ENCODE measurements around the gene DSCAML1. TPM values are rescaled to one million over a fixed set of nuclear protein-coding genes. Genes with fewer than 3 reads are reported as not detected.

Gene DSCAML1
- total and polyA plus RNA-seq, 2 donors = 1.4 to 2.0 TPM

DNA sequence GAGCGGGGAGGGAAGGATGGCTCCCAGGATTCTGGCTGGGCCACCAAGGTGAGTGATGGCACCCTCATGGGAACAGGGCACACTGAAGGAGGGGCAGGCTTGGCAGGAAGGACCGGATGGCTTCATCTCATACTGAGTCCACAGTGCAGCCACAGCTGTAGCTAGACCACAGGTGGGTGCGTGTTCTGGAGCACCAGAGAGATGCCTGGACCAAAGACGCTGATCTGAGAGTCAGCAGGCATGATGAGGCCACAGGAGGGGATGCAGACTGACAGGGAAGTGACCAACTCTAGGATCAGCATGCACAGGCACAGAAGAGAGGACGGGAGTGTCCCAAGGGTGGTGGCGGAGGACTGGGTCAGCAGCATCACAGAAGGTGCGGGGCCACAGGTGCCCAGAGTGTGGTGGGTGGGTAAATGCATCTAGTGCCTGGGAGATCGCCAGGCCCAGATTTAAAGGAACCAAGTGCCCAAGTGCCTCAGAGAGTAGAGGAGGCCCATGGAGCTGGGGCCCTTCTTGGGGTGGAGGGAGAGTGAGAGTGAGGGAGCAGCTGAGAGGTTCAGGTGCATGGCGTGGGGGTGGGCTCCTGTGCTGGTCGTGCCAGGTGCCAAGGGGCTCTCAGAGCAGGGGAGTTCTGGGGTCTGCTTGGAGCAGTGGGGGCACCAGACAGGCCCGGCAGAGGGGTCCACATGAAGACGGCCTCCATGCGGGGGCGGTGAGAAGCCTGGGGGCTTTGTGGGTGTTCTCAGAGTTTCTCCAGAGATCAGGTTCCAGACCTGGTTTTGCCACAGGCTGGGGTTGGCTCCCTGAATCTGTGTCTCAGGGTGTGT is 355.7 kb downstream of the DSCAML1 start:
- Histone ChIP-seq H3K27ac (ENCODE audit: low read depth) (no peak overlapping the region), H3K4me3 (ENCODE audit: low read depth, low read length) (no peak overlapping the region), H3K36me3 (ENCODE audit: insufficient read depth) (no peaks in the 10 kb centered on the region), H3K4me1 (ENCODE audit: insufficient read depth) (no peaks in the 10 kb centered on the region)
- 90% methylated on average over 14 of the region's 14 CpGs for whole genome bisulfite sequencing
- no peak for DNase-seq (ENCODE audit: extremely low spot score)

DNA sequence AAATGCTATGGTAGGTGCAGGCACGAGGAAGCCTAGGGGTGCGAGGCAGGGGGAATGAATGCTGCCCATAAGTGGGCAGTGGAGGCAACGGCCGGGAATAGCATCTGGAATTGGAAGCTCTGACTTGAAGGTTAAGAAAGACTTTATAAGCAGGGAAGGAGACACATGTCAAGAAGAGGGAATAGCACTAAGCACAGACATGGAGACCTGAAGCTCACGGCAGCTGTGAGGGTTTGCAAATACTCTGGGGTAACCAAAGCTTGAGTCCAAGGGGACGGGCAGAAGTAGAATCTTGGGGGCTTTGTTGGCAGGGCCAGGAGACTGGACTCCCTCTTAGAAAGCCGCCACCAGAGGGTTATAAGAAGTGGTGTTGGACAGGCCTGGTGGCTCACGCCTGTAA is 356.8 kb downstream of the DSCAML1 start:
- DNase-seq (ENCODE audit: extremely low spot score) = no peak
- Histone ChIP-seq H3K4me1 (ENCODE audit: insufficient read depth) (no peaks in the 10 kb centered on the region), H3K4me3 (ENCODE audit: low read depth, low read length) (no peak overlapping the region), H3K27ac (ENCODE audit: low read depth) (no peak overlapping the region), H3K36me3 (ENCODE audit: insufficient read depth) (no peaks in the 10 kb centered on the region)
- 93% methylated on average over 8 of the region's 8 CpGs for WGBS

DNA sequence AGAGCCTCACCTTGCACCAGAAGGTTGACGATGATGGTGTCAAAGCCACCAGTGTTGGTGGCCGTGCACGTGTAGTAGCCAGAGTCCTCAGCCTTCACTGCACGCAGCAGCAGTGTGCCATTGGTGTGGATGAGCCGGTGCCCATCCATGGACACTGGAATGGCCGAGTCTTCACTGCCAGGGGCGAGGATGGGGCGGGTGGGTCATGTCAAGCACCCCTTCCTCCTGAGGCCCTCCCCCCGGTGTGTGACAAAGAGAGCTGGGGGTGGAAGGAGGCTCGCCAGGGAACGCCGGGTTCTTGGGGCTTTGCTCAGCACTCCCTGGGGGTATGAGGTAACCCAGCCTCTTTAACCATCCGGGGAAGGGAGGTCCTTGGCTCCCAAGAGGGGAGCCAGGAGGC is 357.8 kb downstream of the DSCAML1 start:
- no peak for DNase-seq (ENCODE audit: extremely low spot score)
- Histone ChIP-seq H3K4me3 (ENCODE audit: low read depth, low read length) (no peak overlapping the region), H3K27ac (ENCODE audit: low read depth) (no peak overlapping the region), H3K36me3 (ENCODE audit: insufficient read depth) (no peaks in the 10 kb centered on the region), H3K4me1 (ENCODE audit: insufficient read depth) (no peaks in the 10 kb centered on the region)
- 88% methylated on average over 13 of the region's 13 CpGs for WGBS

DNA sequence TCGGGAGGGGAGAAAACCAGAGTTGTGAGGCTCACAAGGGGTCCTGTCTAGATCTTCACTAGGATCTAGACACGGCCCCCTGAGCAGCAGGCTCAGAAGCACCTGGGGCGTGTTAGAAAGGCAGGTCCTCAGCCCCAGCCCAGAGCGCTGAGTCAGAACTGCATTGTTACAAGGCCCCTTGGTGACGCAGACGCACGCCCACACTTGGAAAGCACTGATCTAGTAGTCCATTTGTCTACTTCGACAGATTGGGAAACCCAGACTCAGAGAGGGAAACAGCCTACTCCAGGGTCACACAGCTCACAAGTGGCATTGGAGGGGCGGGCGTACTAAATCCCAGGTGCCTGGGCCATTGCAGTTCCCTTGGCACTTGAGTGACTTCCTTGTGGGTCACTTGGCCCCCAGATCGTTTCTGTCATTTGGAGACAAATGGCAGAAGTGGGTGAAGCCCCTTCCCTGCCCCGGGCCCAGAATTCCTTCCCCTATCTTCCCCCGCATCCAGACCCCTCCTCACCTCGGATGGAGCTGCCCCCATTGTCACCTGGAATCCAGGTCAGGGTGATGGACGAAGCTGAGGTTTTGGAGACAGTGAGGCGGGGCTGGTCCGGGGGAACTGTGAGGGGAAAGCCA is 358.5 kb downstream of the DSCAML1 start:
- no peak for DNase-seq (ENCODE audit: extremely low spot score)
- Histone ChIP-seq H3K4me3 (ENCODE audit: low read depth, low read length) (no peak overlapping the region), H3K27ac (ENCODE audit: low read depth) (no peak overlapping the region), H3K36me3 (ENCODE audit: insufficient read depth) (no peaks in the 10 kb centered on the region), H3K4me1 (ENCODE audit: insufficient read depth) (no peaks in the 10 kb centered on the region)
- WGBS = 86% methylated on average over 17 of the region's 17 CpGs

DNA sequence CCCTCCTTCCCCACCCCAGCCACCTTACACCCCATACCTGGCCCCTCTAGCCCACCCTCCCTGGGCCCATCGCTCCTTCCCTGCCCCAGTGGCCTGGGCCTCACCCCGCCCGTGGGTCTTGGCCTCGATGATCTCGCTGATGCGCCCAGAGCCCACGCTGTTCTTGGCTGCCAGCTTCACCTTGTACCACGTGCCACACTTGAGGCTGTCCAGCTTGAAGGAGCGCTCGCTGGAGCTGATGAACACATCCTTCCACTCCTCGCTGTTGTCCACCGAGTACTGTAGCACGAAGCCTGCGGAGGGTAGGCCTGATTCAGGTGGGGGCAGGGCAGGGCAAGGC is 359.3 kb downstream of the DSCAML1 start:
- no peak for DNase-seq (ENCODE audit: extremely low spot score)
- Histone ChIP-seq H3K4me3 (ENCODE audit: low read depth, low read length) (no peak overlapping the region), H3K27ac (ENCODE audit: low read depth) (no peak overlapping the region), H3K4me1 (ENCODE audit: insufficient read depth) (no peaks in the 10 kb centered on the region), H3K36me3 (ENCODE audit: insufficient read depth) (no peaks in the 10 kb centered on the region)
- 87% methylated on average over 14 of the region's 14 CpGs for WGBS

DNA sequence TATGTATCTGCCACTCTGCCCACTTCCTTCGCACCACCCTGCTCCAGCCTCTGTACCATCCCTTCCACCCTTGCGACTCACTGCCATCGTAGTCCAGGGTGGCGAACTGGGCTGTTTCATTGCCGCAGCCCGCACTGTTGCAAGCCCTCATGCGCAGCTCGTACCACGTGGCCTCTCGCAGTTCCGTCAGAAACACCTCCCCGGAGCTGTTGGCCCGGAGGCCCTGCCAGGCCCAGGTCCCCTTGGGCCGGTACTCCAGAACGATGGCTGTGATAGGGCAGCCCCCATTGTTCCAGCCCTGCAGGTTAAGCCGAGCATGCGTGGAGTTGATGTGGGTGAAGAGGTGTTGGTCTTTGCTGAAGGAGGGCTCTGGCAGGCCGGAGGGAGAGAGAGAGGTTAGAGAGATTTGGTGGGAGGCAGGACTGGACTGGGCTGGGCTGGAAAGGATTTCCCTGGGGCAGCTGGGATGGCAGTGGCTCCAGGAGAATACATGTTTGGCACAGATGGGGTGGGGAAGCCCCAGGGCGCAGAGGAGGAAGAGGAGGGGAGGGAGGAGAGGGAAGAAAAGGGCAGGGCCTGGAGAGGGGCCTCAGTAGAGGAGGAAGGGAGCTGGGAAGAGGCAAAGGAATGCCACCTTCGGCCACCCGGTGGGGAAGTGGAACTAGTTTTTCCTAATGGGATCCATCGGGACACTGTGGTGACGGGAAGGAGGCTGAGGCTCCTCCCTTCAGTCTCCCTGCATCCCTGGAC is 359.8 kb downstream of the DSCAML1 start:
- DNase-seq (ENCODE audit: extremely low spot score) = no peak
- H3K4me1 ChIP-seq (ENCODE audit: insufficient read depth) = no peaks in the 10 kb centered on the region
- H3K27ac ChIP-seq (ENCODE audit: low read depth) = no peak overlapping the region
- H3K36me3 ChIP-seq (ENCODE audit: insufficient read depth) = no peaks in the 10 kb centered on the region
- no peak overlapping the region for H3K4me3 ChIP-seq (ENCODE audit: low read depth, low read length)
- WGBS = 87% methylated on average over 23 of the region's 23 CpGs

DNA sequence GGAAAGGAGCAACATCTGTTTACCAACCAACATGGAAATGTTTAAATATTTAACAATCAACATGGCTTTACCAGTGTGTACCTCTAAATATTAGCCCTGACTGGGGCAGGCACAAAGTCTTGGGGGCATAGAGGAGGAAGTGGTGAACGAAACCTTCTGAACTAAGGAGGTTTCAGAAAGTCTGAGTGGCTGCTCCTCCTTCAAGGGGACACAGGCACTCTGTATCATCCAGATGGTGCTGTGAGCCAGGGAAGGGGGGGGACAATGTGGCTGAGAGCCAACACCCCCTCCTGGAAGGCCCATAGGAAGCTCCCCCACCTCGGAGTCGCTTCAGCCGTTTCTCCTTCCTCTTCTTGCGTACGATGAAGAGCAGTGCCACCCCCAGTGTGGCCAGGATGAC is 361.7 kb downstream of the DSCAML1 start:
- H3K36me3 ChIP-seq (ENCODE audit: insufficient read depth) = no peaks in the 10 kb centered on the region
- WGBS = 69% methylated on average over 6 of the region's 6 CpGs
- H3K4me3 ChIP-seq (ENCODE audit: low read depth, low read length) = no peak overlapping the region
- DNase-seq (ENCODE audit: extremely low spot score) = no peak
- no peak overlapping the region for H3K27ac ChIP-seq (ENCODE audit: low read depth)
- H3K4me1 ChIP-seq (ENCODE audit: insufficient read depth) = no peaks in the 10 kb centered on the region

DNA sequence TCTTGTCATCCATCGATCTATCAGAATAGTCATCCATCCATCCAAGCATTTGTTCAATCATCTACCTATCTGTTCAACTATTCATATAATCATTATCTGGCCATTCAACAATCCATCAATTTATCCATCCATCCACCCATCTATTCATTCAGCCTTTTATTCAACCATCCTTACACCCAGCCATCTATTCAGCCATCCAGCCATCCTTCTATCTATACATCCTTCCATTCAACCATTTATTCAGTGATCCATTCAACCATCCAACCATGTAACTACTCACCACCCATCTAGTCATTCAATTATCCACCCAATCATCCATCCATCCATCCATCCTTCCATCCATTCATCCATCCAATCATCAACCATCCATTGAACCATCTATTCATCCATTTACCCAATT is 362.5 kb downstream of the DSCAML1 start:
- Histone ChIP-seq H3K27ac (ENCODE audit: low read depth) (no peak overlapping the region), H3K36me3 (ENCODE audit: insufficient read depth) (no peaks in the 10 kb centered on the region), H3K4me1 (ENCODE audit: insufficient read depth) (no peaks in the 10 kb centered on the region), H3K4me3 (ENCODE audit: low read depth, low read length) (no peak overlapping the region)
- 100% methylated on average over 1 of the region's 1 CpG for WGBS
- no peak for DNase-seq (ENCODE audit: extremely low spot score)

DNA sequence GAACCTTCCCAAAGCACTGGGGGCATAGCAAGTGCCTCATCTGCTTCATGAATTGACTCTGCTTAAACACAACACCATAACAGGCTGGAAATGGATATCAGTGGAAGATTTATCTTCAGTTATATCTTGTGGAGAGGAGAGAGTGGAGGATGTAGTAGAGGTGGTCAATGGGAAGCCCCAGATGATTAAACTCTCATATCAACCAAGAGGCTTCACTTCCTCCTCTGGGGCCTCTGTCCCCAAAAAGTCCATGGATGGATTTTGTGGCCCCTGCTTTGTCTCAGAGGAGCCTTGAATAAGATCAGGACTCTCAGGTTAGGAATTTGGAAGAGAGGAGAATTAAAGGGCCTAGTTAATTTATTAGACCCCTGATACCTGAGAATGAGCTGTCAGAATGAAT is 363.3 kb downstream of the DSCAML1 start:
- H3K4me1 ChIP-seq (ENCODE audit: insufficient read depth) = no peaks in the 10 kb centered on the region
- DNase-seq (ENCODE audit: extremely low spot score) = no peak
- no peaks in the 10 kb centered on the region for H3K36me3 ChIP-seq (ENCODE audit: insufficient read depth)
- H3K27ac ChIP-seq (ENCODE audit: low read depth) = no peak overlapping the region
- H3K4me3 ChIP-seq (ENCODE audit: low read depth, low read length) = no peak overlapping the region

DNA sequence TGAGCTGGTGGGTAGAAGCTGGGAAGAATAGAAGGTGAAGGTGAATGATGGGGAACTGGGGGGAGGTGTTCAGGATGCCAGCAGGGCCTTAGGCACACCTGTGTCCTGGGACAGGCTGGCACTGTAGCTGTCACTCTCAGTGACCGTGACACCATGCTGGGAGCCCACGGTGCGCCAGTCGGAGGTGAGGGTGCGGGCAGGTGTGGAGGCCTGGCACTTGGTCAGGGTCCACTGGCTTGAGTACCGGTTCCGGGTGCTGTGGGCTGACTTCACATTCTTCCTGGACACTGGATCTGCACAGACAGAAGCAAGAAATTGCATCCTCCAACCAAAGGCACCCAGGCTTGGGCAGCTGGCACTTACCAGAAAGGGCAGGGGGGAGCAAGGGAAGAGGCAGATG is 365.6 kb downstream of the DSCAML1 start:
- Histone ChIP-seq H3K4me3 (ENCODE audit: low read depth, low read length) (no peak overlapping the region), H3K4me1 (ENCODE audit: insufficient read depth) (no peaks in the 10 kb centered on the region), H3K27ac (ENCODE audit: low read depth) (no peak overlapping the region), H3K36me3 (ENCODE audit: insufficient read depth) (no peaks in the 10 kb centered on the region)
- DNase-seq (ENCODE audit: extremely low spot score) = no peak
- 97% methylated on average over 7 of the region's 7 CpGs for WGBS

DNA sequence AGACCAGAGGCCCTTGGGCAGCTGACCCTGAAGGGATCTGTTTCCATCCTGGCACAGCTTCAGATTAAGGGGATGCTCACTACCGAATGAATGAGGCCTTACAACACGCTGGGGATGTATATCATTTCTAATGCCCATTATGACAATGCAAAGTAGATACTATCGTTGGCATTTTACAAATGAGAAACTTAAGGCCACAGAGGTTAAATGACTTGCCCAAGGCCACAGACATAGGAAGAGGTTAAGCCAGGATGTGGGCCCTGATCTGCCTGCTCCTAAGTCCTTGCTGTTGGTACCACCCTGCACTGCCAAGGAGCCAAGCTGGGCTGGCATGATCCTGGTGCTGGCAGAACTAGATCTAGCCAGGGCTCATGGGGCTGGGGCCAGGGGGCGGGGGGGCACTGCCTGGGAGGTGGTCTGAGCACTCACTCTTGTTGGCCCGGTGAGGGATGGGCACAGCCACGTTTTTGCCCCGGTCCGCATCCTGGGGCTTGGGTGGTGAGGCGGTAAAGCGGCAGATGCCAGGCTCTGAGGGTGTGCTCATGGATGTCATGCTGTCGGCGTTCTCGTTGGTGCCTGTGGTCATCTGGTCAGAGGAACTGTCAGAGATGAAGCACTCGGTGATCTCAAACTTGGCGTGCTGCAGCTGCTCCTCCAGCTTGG is 366.6 kb downstream of the DSCAML1 start:
- no peaks in the 10 kb centered on the region for H3K36me3 ChIP-seq (ENCODE audit: insufficient read depth)
- no peak for DNase-seq (ENCODE audit: extremely low spot score)
- H3K27ac ChIP-seq (ENCODE audit: low read depth) = no peak overlapping the region
- WGBS = 92% methylated on average over 15 of the region's 15 CpGs
- H3K4me3 ChIP-seq (ENCODE audit: low read depth, low read length) = no peak overlapping the region
- no peaks in the 10 kb centered on the region for H3K4me1 ChIP-seq (ENCODE audit: insufficient read depth)

DNA sequence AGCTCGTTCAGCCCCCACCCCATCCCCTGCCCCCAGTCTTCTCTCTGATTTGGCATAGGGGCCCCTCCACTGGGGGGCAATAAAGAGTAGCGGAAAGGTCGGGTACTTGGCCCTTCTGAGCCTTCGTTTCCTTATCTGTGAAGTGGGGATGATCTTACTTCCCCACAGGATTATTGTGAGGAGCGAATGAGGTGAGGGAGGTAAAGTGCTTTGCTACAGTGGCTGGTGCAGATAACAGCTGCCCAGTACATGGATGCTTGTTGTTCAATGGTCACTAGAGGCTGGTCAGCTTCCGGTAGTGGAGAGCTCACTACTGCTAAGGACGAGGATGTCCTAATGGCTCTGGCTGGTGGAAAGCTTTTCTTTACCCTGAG is 368.2 kb downstream of the DSCAML1 start:
- no peaks in the 10 kb centered on the region for H3K36me3 ChIP-seq (ENCODE audit: insufficient read depth)
- H3K27ac ChIP-seq (ENCODE audit: low read depth) = no peak overlapping the region
- WGBS = 86% methylated on average over 7 of the region's 7 CpGs
- no peak for DNase-seq (ENCODE audit: extremely low spot score)
- H3K4me3 ChIP-seq (ENCODE audit: low read depth, low read length) = no peak overlapping the region
- H3K4me1 ChIP-seq (ENCODE audit: insufficient read depth) = no peaks in the 10 kb centered on the region

DNA sequence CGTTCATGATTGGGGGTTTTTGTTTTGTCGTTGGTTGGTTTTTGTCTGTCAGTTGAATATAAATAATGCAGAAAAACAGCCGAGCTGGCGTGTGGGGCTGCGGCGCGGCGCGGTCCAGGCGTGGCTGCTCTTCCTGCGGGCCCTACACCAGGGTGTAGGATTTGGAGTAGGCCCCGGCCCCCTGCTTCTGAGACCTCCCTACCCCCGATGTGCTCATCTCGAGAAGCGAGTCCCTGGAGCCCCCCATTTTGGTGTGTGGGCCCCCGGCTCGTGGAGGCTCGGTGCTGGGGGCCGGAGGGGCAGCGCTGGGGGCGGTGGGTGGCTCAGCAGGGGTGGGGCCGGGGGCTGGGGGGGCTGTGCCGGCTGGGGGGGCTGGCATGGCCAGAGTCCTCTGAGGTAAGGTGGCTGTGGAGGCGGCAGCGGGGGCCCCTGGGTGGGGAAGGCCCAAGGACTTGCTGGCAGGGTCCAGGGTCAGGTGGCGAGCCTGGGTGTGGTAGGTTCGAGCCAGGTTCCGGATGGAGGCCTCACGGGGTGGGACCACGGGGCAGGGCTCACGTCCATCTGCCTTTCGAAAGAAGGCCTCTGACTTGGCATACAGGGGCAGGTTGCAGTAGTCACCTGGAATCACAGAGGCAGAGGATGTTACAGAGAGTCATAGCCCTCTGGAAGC is 368.7 kb downstream of the DSCAML1 start:
- H3K27ac ChIP-seq (ENCODE audit: low read depth) = no peak overlapping the region
- no peak for DNase-seq (ENCODE audit: extremely low spot score)
- no peaks in the 10 kb centered on the region for H3K36me3 ChIP-seq (ENCODE audit: insufficient read depth)
- 85% methylated on average over 32 of the region's 32 CpGs for WGBS
- H3K4me3 ChIP-seq (ENCODE audit: low read depth, low read length) = no peak overlapping the region
- H3K4me1 ChIP-seq (ENCODE audit: insufficient read depth) = no peaks in the 10 kb centered on the region

Data from urinary bladder (tissue), 4 donors.